K562 (cell line): ENCODE data around the gene RUNX1. TPM values are rescaled to one million over a fixed set of nuclear protein-coding genes. Genes with fewer than 3 reads are reported as not detected.

ENCODE experiments used
- CC2D1A ChIP-seq: fragments of 450-650 bp; IDR thresholded peaks from 2 replicates; pipeline ENCODE4 v1.6.1; 2017; ENCODE audit warnings: mild to moderate bottlenecking
- FOXJ2 ChIP-seq: fragments of 200-800 bp; sonication (Bioruptor generic); IDR thresholded peaks from 2 replicates; pipeline ENCODE4 v1.6.1; 2016; ENCODE audit warnings: missing genetic modification characterization, missing compliant biosample characterization
- KDM1A ChIP-seq, 2 experiments: fragments of 450-650 bp; IDR thresholded peaks; 2 replicates each; pipeline ENCODE4 v1.6.1; 2016; ENCODE audit warnings: mild to moderate bottlenecking in 2 of 2
- NR2C2 ChIP-seq, 2 experiments: fragments of 200-800 bp in 1 of 2; sonication (Bioruptor generic) in 1 of 2; sonication (generic) in 1 of 2; formaldehyde crosslinking in 1 of 2; IDR thresholded peaks; 2 replicates each; pipeline versions ENCODE4 v1.6.1 to v1.8.0; 2016 to 2022; ENCODE audit warnings: mild to moderate bottlenecking in 1 of 2, missing compliant biosample characterization in 1 of 2, missing genetic modification characterization in 1 of 2, missing genetic modification reagents in 1 of 2
- SMAD2 ChIP-seq: fragments of 150-350 bp; IDR thresholded peaks from 2 replicates; pipeline ENCODE4 v1.6.1; 2014; ENCODE audit warnings: low read depth, mild to moderate bottlenecking, low read length
- XRCC5 ChIP-seq: fragments of 200-400 bp; formaldehyde crosslinking; IDR thresholded peaks from 2 replicates; pipeline ENCODE4 v1.6.1; 2017; ENCODE audit warnings: low read depth, mild to moderate bottlenecking, low read length
- ZNF311 ChIP-seq: fragments of 250-450 bp; sonication (Bioruptor Pico); IDR thresholded peaks from 2 replicates; pipeline ENCODE4 v1.4.0; 2020; ENCODE audit warnings: mild to moderate bottlenecking, moderate library complexity
- polyA plus RNA-seq, 8 experiments: library from polyadenylated mRNA; depleted of rRNA in 4 of 8; stranded (reverse) in 5 of 8; unstranded in 3 of 8; fragments of >200 nt; fragmentation: Nextera tagmentation in 2 of 8; fragmentation: Illumina TruSeq in 1 of 8; extraction: Ambion mirVana in 2 of 8; extraction: Trizol in 1 of 8; gene quantifications; 2 replicates each; pipeline versions ENCODE4 v1.2.1 to v1.2.3, GENCODE V29; 2011 to 2014; ENCODE audit warnings: inconsistent platforms in 1 of 8, missing spikeins in 1 of 8
- total RNA-seq, 7 experiments: library from RNA; depleted of rRNA in 6 of 7; stranded (reverse); fragments of >200 nt in 6 of 7; fragmentation: Illumina TruSeq in 2 of 7; extraction: Trizol in 2 of 7; gene quantifications; 2 replicates each; pipeline versions ENCODE4 v1.2.1 to v1.2.3, GENCODE V29; 2011 to 2021; ENCODE audit warnings: low replicate concordance in 1 of 7
- TF ChIP-seq, protein P1 (sequence below), 2 experiments: fragments of 450-650 bp; formaldehyde crosslinking in 1 of 2; IDR thresholded peaks; 2 replicates each; pipeline versions ENCODE4 v1.4.0 to v1.6.1; 2014 to 2020; ENCODE audit warnings: mild to moderate bottlenecking in 2 of 2, borderline replicate concordance in 1 of 2, low read depth in 1 of 2
- TF ChIP-seq, protein P2 (sequence below): fragments of 450-650 bp; formaldehyde crosslinking; IDR thresholded peaks from 2 replicates; pipeline ENCODE4 v1.4.0; 2020; ENCODE audit warnings: mild to moderate bottlenecking, moderate library complexity
- TF ChIP-seq, protein P3 (sequence below), 3 experiments: IDR thresholded peaks in 2 of 3; conservative IDR thresholded peaks in 1 of 3; 2 replicates each; pipeline ENCODE4 v1.5.1; 2011 to 2012; ENCODE audit warnings: low read length in 3 of 3, mild to moderate bottlenecking in 3 of 3, control low read depth in 2 of 3, improper control_type of control experiment in 1 of 3, inconsistent platforms in 1 of 3, low read depth in 1 of 3, mixed read lengths in 1 of 3, moderate library complexity in 1 of 3; ENCODE audit not compliant: insufficient read depth in 2 of 3
- TF ChIP-seq, protein P4 (sequence below): fragments of 450-650 bp; IDR thresholded peaks from 2 replicates; pipeline ENCODE4 v1.6.1; 2016

The RUNX1 gene
- total and polyA plus RNA-seq, 9 of the 15 experiments (the other 6 are each of a cell fraction or from before 2014, with no cell fraction given), result 2.2 to 68.6 (median 17.8) TPM

DNA sequence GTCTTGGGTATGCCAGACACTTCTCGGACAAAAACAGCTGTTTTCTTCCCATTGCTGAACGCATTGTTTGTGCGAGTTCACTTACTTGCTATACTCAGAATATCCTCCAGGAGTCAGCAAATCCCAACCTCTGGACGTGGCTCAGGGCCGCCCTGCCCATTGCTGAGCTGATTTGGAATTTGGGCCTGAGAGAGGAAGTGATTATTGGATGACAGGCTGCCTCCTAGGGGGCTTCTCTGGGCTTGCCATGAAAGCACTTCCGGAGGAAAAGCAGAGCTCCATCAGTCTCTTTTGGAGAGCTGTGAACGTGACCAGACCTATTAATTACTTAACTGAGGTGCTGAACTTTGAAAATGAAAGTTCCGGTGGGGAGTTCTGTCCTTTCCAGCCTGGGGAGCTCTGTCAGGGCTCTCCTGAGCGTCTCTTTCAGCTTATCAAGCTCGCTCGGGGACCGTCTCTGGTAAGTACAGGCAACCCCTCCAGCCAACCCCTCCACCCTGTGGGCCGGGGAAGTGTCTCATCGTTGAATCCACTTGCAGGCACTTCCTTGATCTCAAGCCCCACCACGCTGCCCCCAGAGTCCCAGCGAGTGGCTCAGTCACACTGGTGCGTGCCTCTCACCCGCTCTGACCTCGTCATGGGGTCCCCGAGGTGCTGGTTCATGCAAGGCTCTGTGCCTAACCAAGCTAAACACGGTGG lies 303.4 kb downstream of the RUNX1 start (continued):
- TF ChIP-seq, protein P1, sequence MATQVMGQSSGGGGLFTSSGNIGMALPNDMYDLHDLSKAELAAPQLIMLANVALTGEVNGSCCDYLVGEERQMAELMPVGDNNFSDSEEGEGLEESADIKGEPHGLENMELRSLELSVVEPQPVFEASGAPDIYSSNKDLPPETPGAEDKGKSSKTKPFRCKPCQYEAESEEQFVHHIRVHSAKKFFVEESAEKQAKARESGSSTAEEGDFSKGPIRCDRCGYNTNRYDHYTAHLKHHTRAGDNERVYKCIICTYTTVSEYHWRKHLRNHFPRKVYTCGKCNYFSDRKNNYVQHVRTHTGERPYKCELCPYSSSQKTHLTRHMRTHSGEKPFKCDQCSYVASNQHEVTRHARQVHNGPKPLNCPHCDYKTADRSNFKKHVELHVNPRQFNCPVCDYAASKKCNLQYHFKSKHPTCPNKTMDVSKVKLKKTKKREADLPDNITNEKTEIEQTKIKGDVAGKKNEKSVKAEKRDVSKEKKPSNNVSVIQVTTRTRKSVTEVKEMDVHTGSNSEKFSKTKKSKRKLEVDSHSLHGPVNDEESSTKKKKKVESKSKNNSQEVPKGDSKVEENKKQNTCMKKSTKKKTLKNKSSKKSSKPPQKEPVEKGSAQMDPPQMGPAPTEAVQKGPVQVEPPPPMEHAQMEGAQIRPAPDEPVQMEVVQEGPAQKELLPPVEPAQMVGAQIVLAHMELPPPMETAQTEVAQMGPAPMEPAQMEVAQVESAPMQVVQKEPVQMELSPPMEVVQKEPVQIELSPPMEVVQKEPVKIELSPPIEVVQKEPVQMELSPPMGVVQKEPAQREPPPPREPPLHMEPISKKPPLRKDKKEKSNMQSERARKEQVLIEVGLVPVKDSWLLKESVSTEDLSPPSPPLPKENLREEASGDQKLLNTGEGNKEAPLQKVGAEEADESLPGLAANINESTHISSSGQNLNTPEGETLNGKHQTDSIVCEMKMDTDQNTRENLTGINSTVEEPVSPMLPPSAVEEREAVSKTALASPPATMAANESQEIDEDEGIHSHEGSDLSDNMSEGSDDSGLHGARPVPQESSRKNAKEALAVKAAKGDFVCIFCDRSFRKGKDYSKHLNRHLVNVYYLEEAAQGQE (IDR thresholded peaks at IDR 0.05; ENCODE audit: borderline replicate concordance), result peak; percentile 94
- TF ChIP-seq, protein P1 (CRISPR knock-in tag; IDR thresholded peaks at IDR 0.05; ENCODE audit: low read depth), result no peak
- no peak for TF ChIP-seq ZNF311 (CRISPR knock-in tag)
- TF ChIP-seq, protein P2, sequence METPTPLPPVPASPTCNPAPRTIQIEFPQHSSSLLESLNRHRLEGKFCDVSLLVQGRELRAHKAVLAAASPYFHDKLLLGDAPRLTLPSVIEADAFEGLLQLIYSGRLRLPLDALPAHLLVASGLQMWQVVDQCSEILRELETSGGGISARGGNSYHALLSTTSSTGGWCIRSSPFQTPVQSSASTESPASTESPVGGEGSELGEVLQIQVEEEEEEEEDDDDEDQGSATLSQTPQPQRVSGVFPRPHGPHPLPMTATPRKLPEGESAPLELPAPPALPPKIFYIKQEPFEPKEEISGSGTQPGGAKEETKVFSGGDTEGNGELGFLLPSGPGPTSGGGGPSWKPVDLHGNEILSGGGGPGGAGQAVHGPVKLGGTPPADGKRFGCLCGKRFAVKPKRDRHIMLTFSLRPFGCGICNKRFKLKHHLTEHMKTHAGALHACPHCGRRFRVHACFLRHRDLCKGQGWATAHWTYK (CRISPR knock-in tag), result peak; percentile 66; the same call in 1 of the 2 replicates
- no peak for TF ChIP-seq FOXJ2 (tag)
- TF ChIP-seq, protein P3, sequence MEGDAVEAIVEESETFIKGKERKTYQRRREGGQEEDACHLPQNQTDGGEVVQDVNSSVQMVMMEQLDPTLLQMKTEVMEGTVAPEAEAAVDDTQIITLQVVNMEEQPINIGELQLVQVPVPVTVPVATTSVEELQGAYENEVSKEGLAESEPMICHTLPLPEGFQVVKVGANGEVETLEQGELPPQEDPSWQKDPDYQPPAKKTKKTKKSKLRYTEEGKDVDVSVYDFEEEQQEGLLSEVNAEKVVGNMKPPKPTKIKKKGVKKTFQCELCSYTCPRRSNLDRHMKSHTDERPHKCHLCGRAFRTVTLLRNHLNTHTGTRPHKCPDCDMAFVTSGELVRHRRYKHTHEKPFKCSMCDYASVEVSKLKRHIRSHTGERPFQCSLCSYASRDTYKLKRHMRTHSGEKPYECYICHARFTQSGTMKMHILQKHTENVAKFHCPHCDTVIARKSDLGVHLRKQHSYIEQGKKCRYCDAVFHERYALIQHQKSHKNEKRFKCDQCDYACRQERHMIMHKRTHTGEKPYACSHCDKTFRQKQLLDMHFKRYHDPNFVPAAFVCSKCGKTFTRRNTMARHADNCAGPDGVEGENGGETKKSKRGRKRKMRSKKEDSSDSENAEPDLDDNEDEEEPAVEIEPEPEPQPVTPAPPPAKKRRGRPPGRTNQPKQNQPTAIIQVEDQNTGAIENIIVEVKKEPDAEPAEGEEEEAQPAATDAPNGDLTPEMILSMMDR (IDR thresholded peaks at IDR 0.05 in 2 of 3, conservative IDR thresholded peaks at IDR 0.05 in 1 of 3; ENCODE audit: insufficient read depth in 2 of 3, low read depth in 1 of 3, low read length in 3 of 3), result peak; percentile 98 to 99 (median 98)
- TF ChIP-seq SMAD2, result no peak
- TF ChIP-seq CC2D1A, result peak; percentile 77
- TF ChIP-seq, protein P4, sequence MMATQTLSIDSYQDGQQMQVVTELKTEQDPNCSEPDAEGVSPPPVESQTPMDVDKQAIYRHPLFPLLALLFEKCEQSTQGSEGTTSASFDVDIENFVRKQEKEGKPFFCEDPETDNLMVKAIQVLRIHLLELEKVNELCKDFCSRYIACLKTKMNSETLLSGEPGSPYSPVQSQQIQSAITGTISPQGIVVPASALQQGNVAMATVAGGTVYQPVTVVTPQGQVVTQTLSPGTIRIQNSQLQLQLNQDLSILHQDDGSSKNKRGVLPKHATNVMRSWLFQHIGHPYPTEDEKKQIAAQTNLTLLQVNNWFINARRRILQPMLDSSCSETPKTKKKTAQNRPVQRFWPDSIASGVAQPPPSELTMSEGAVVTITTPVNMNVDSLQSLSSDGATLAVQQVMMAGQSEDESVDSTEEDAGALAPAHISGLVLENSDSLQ, result peak; percentile 45
- 0 out of 2 replicates have a peak, but pooled peaks have one; percentile 44 for TF ChIP-seq XRCC5
- no peak for TF ChIP-seq NR2C2 (CRISPR knock-in tag; IDR thresholded peaks at IDR 0.05)
- peak; percentile 90 for TF ChIP-seq NR2C2 (tag; IDR thresholded peaks at IDR 0.05)
- TF ChIP-seq KDM1A (IDR thresholded peaks at IDR 0.05), result no peak
